Posterior cingulate gyrus (tissue), 11 donors: ENCODE data around the gene SFXN2.
"Not testable (repeated sequence)": the region's sequence is repeated elsewhere in the genome, so short reads cannot be mapped to it uniquely, and the experiment has no call there.

Source experiments
- DNase-seq, 10 donors: peaks; one replicate each; pipeline versions ENCODE4 v3.0.0 to v3.0.0-alpha.2; 2020 to 2021; ENCODE audit warnings: mixed read lengths in 3 of 10
- intact Hi-C: fragments of 100-400 bp; cut with DNase I; formaldehyde crosslinking; loops from one replicate; pipeline ENCODE4 v1.15.1; 2023

Gene SFXN2

GRCh38 chr10:102715880-102716279 lies 1.4 kb downstream of the SFXN2 start:
- intact Hi-C loops = loop anchor here (2.0 kb wide), 1 partner anchor 71 kb away; the partner anchor contains the start of gene TRIM8
- DNase-seq = no peak

GRCh38 chr10:102716900-102717565 lies 2.6 kb downstream of the SFXN2 start:
- DNase-seq, intact Hi-C loops: not testable (repeated sequence)

- no peak for DNase-seq
- intact Hi-C loops = no loop called here
These were observed 3.8 kb downstream of the SFXN2 start for GRCh38 chr10:102718220-102718619.

- intact Hi-C loops = no loop called here
- no peak for DNase-seq
These were observed 5.9 kb downstream of the SFXN2 start for GRCh38 chr10:102720337-102720736.

GRCh38 chr10:102720775-102721301 lies 6.4 kb downstream of the SFXN2 start:
- intact Hi-C loops = no loop called here
- no peak for DNase-seq

- intact Hi-C loops = no loop called here
- no peak for DNase-seq
These were observed 7.5 kb downstream of the SFXN2 start for GRCh38 chr10:102721954-102722353.

GRCh38 chr10:102723989-102724388 lies 9.6 kb downstream of the SFXN2 start:
- DNase-seq = no peak
- intact Hi-C loops = no loop called here

- intact Hi-C loops = loop anchor here (5.0 kb wide), 1 partner anchor 176 kb away; no protein-coding TSS in a partner anchor
- DNase-seq = no peak
These were observed 11.8 kb downstream of the SFXN2 start for GRCh38 chr10:102726274-102726673.

- intact Hi-C loops = loop anchor here (5.0 kb wide), 1 partner anchor 175 kb away; no protein-coding TSS in a partner anchor
- DNase-seq = no peak
These were observed 12.8 kb downstream of the SFXN2 start for GRCh38 chr10:102727037-102727818.

GRCh38 chr10:102729029-102730026 lies 14.9 kb downstream of the SFXN2 start:
- intact Hi-C loops = loop anchor here (5.0 to 10.0 kb wide), 2 partner anchors 173 to 335 kb away; no protein-coding TSS in a partner anchor
- peak; percentile 67 to 98 (median 91) for DNase-seq

GRCh38 chr10:102731222-102731800 lies 16.9 kb downstream of the SFXN2 start:
- no peak for DNase-seq
- intact Hi-C loops = loop anchor here (10.0 kb wide), 1 partner anchor 333 kb away; no protein-coding TSS in a partner anchor

- intact Hi-C loops = loop anchor here (10.0 kb wide), 1 partner anchor 332 kb away; no protein-coding TSS in a partner anchor
- DNase-seq = no peak
These were observed 18.2 kb downstream of the SFXN2 start for GRCh38 chr10:102732661-102733060.

GRCh38 chr10:102735065-102735562 lies 20.7 kb downstream of the SFXN2 start:
- peak in 1 of 10 donors; percentile 34 for DNase-seq
- intact Hi-C loops = loop anchor here (10.0 kb wide), 1 partner anchor 330 kb away; no protein-coding TSS in a partner anchor

GRCh38 chr10:102738692-102739121 lies 24.3 kb downstream of the SFXN2 start:
- peak in 1 of 10 donors; percentile 18 for DNase-seq
- intact Hi-C loops = loop anchor here (10.0 kb wide), 1 partner anchor 326 kb away; no protein-coding TSS in a partner anchor

- intact Hi-C loops = no loop called here
- peak in 1 of 10 donors; percentile 5 for DNase-seq
These were observed 25.8 kb downstream of the SFXN2 start for GRCh38 chr10:102740229-102740628.

GRCh38 chr10:102741726-102742237 lies 27.3 kb downstream of the SFXN2 start:
- peak in 1 of 10 donors; percentile 13 for DNase-seq
- intact Hi-C loops = no loop called here

GRCh38 chr10:102742313-102742712 lies 27.9 kb downstream of the SFXN2 start:
- peak in 1 of 10 donors; percentile 3 for DNase-seq
- intact Hi-C loops = not testable (repeated sequence)

- intact Hi-C loops = loop anchor here (1.0 kb wide), 1 partner anchor 111 kb away; the partner anchor contains the start of gene BORCS7
These were observed 28.7 kb downstream of the SFXN2 start for GRCh38 chr10:102743078-102743587.

More at GRCh38 chr10:102743078-102743587, 28.7 kb downstream of the SFXN2 start:
- no peak for DNase-seq
